Measurements from ENCODE around the gene CUL5.
A peak's percentile ranks its signal among the peaks of the same experiment; 100 is the strongest.

CUL5 gene

GRCh38 chr11:108008656-108009496, at the start of gene CUL5:
Gene CUL5, plus strand, starts transcription at chr11:108008898. Its CDS starts 451 bp downstream, at chr11:108009349.
- TF ChIP-seq EZH2 (IDR thresholded peaks at IDR 0.05) (no peak), FOXP2 (optimal IDR thresholded peaks at IDR 0.05; ENCODE audit: control extremely low read depth, extremely low read length, insufficient read depth) (peak; percentile 83), POLR2AphosphoS5 (IDR thresholded peaks at IDR 0.05; ENCODE audit: borderline replicate concordance, low read depth, low read length) (peak; percentile 86; the same call in 1 of the 2 replicates)

GRCh38 chr11:107961480-107961879, 47.2 kb upstream of the CUL5 start:
- Histone ChIP-seq H3K9ac (ENCODE audit: insufficient read length) (peak overlapping the region; percentile 46), H3K27ac (peak overlapping the region; percentile 92), H3K9me3 (ENCODE audit: low read depth, low read length) (no peaks in the 10 kb centered on the region), H3K4me3 (peak overlapping the region; percentile 53), H3K36me3 (ENCODE audit: insufficient read depth, low read length) (no peaks in the 10 kb centered on the region)
- DNase-seq (ENCODE audit: low read depth, low spot score): no peak
- TF ChIP-seq FOXP2 (optimal IDR thresholded peaks at IDR 0.05; ENCODE audit: control extremely low read depth, extremely low read length, insufficient read depth): no peak
- no peak for TF ChIP-seq EZH2 (IDR thresholded peaks at IDR 0.05)
- TF ChIP-seq POLR2AphosphoS5 (IDR thresholded peaks at IDR 0.05; ENCODE audit: borderline replicate concordance, low read depth, low read length): no peak

More at GRCh38 chr11:108008656-108009496, at the start of gene CUL5:
- Histone ChIP-seq H3K4me3 (peak within 1 kb of the TSS; percentile 100), H3K27ac (peak within 1 kb of the TSS; percentile 94), H3K9ac (ENCODE audit: insufficient read length) (peak within 1 kb of the TSS; percentile 100), H3K36me3 (ENCODE audit: insufficient read depth, low read length) (peaks cover 11% of the 10 kb centered on the region), H3K9me3 (ENCODE audit: low read depth, low read length) (no peaks in the 10 kb centered on the region)
- DNase-seq (ENCODE audit: low read depth, low spot score): peak; percentile 40

GRCh38 chr11:107962181-107962580, 46.5 kb upstream of the CUL5 start:
- Histone ChIP-seq H3K9ac (ENCODE audit: insufficient read length) (peak overlapping the region; percentile 46), H3K27ac (peak overlapping the region; percentile 92), H3K36me3 (ENCODE audit: insufficient read depth, low read length) (no peaks in the 10 kb centered on the region), H3K9me3 (ENCODE audit: low read depth, low read length) (no peaks in the 10 kb centered on the region), H3K4me3 (peak overlapping the region; percentile 53)
- TF ChIP-seq EZH2 (IDR thresholded peaks at IDR 0.05) (no peak), POLR2AphosphoS5 (IDR thresholded peaks at IDR 0.05; ENCODE audit: borderline replicate concordance, low read depth, low read length) (no peak), FOXP2 (optimal IDR thresholded peaks at IDR 0.05; ENCODE audit: control extremely low read depth, extremely low read length, insufficient read depth) (no peak)
- no peak for DNase-seq (ENCODE audit: low read depth, low spot score)

- H3K9me3 ChIP-seq (ENCODE audit: low read depth, low read length): no peaks in the 10 kb centered on the region
- no peak overlapping the region for H3K4me3 ChIP-seq
- TF ChIP-seq POLR2AphosphoS5 (IDR thresholded peaks at IDR 0.05; ENCODE audit: borderline replicate concordance, low read depth, low read length): no peak
- TF ChIP-seq EZH2 (IDR thresholded peaks at IDR 0.05): no peak
- no peak for TF ChIP-seq FOXP2 (optimal IDR thresholded peaks at IDR 0.05; ENCODE audit: control extremely low read depth, extremely low read length, insufficient read depth)
- no peaks in the 10 kb centered on the region for H3K36me3 ChIP-seq (ENCODE audit: insufficient read depth, low read length)
- no peak overlapping the region for H3K9ac ChIP-seq (ENCODE audit: insufficient read length)
- no peak for DNase-seq (ENCODE audit: low read depth, low spot score)
- peak overlapping the region; percentile 9; the same call in 1 of the 2 replicates for H3K27ac ChIP-seq
Observed at GRCh38 chr11:107963091-107963490, 45.6 kb upstream of the CUL5 start.

GRCh38 chr11:107969219-107969618, 39.5 kb upstream of the CUL5 start:
- Histone ChIP-seq H3K9ac (ENCODE audit: insufficient read length) (no peak overlapping the region), H3K36me3 (ENCODE audit: insufficient read depth, low read length) (no peaks in the 10 kb centered on the region), H3K4me3 (no peak overlapping the region), H3K9me3 (ENCODE audit: low read depth, low read length) (no peaks in the 10 kb centered on the region), H3K27ac (no peak overlapping the region)
- TF ChIP-seq EZH2 (IDR thresholded peaks at IDR 0.05) (no peak), POLR2AphosphoS5 (IDR thresholded peaks at IDR 0.05; ENCODE audit: borderline replicate concordance, low read depth, low read length) (no peak), FOXP2 (optimal IDR thresholded peaks at IDR 0.05; ENCODE audit: control extremely low read depth, extremely low read length, insufficient read depth) (no peak)
- DNase-seq (ENCODE audit: low read depth, low spot score): no peak

GRCh38 chr11:107970049-107970448, 38.6 kb upstream of the CUL5 start:
- DNase-seq (ENCODE audit: low read depth, low spot score): no peak
- H3K9me3 ChIP-seq (ENCODE audit: low read depth, low read length): no peaks in the 10 kb centered on the region
- H3K4me3 ChIP-seq: no peak overlapping the region
- no peak overlapping the region for H3K27ac ChIP-seq
- TF ChIP-seq EZH2 (IDR thresholded peaks at IDR 0.05): no peak
- no peak for TF ChIP-seq POLR2AphosphoS5 (IDR thresholded peaks at IDR 0.05; ENCODE audit: borderline replicate concordance, low read depth, low read length)
- TF ChIP-seq FOXP2 (optimal IDR thresholded peaks at IDR 0.05; ENCODE audit: control extremely low read depth, extremely low read length, insufficient read depth): no peak
- no peaks in the 10 kb centered on the region for H3K36me3 ChIP-seq (ENCODE audit: insufficient read depth, low read length)
- H3K9ac ChIP-seq (ENCODE audit: insufficient read length): no peak overlapping the region

- H3K36me3 ChIP-seq (ENCODE audit: insufficient read depth, low read length): no peaks in the 10 kb centered on the region
- TF ChIP-seq EZH2 (IDR thresholded peaks at IDR 0.05): no peak
- no peak for TF ChIP-seq FOXP2 (optimal IDR thresholded peaks at IDR 0.05; ENCODE audit: control extremely low read depth, extremely low read length, insufficient read depth)
- no peak for TF ChIP-seq POLR2AphosphoS5 (IDR thresholded peaks at IDR 0.05; ENCODE audit: borderline replicate concordance, low read depth, low read length)
- no peaks in the 10 kb centered on the region for H3K9me3 ChIP-seq (ENCODE audit: low read depth, low read length)
- no peak overlapping the region for H3K27ac ChIP-seq
- no peak overlapping the region for H3K9ac ChIP-seq (ENCODE audit: insufficient read length)
- no peak for DNase-seq (ENCODE audit: low read depth, low spot score)
- H3K4me3 ChIP-seq: no peak overlapping the region
Observed at GRCh38 chr11:107973641-107974040, 35.1 kb upstream of the CUL5 start.

GRCh38 chr11:107988397-107989158, 20.1 kb upstream of the CUL5 start:
- H3K27ac ChIP-seq: no peak overlapping the region
- H3K9ac ChIP-seq (ENCODE audit: insufficient read length): no peak overlapping the region
- no peak for DNase-seq (ENCODE audit: low read depth, low spot score)
- TF ChIP-seq EZH2 (IDR thresholded peaks at IDR 0.05): no peak
- TF ChIP-seq FOXP2 (optimal IDR thresholded peaks at IDR 0.05; ENCODE audit: control extremely low read depth, extremely low read length, insufficient read depth): no peak
- no peak for TF ChIP-seq POLR2AphosphoS5 (IDR thresholded peaks at IDR 0.05; ENCODE audit: borderline replicate concordance, low read depth, low read length)
- no peaks in the 10 kb centered on the region for H3K9me3 ChIP-seq (ENCODE audit: low read depth, low read length)
- no peaks in the 10 kb centered on the region for H3K36me3 ChIP-seq (ENCODE audit: insufficient read depth, low read length)
- no peak overlapping the region for H3K4me3 ChIP-seq

All from SK-N-MC (cell line).